Activated naive CD8-positive, alpha-beta T cell (primary cell): ENCODE results near the gene SESN1.
A peak's percentile ranks its signal among the peaks of the same experiment; 100 is the strongest.
"Not testable (repeated sequence)": the region's sequence is repeated elsewhere in the genome, so short reads cannot be mapped to it uniquely, and the experiment has no call there.

ENCODE experiments used
- H3K27ac Mint-ChIP-seq: one replicate; pipeline ENCODE4 v1.8.0; 2021; ENCODE audit warnings: mixed read lengths
- H3K27me3 Mint-ChIP-seq: one replicate; pipeline ENCODE4 v1.8.0; 2021; ENCODE audit warnings: mixed read lengths
- H3K36me3 Mint-ChIP-seq: one replicate; pipeline ENCODE4 v1.8.0; 2021; ENCODE audit warnings: mixed read lengths
- H3K4me1 Mint-ChIP-seq: one replicate; pipeline ENCODE4 v1.8.0; 2021; ENCODE audit warnings: low read depth, mixed read lengths
- H3K4me3 Mint-ChIP-seq: one replicate; pipeline ENCODE4 v1.8.0; 2021; ENCODE audit warnings: mild to moderate bottlenecking, mixed read lengths
- H3K9me3 Mint-ChIP-seq: one replicate; pipeline ENCODE4 v1.8.0; 2021; ENCODE audit warnings: low read depth, mixed read lengths

SESN1 gene

GRCh38 chr6:109105681-109106080 is 11.0 kb upstream of the SESN1 start:
- no peaks in the 10 kb centered on the region for H3K4me1 Mint-ChIP-seq
- no peaks in the 10 kb centered on the region for H3K27me3 Mint-ChIP-seq
- H3K36me3 Mint-ChIP-seq, result peaks cover 10% of the 10 kb centered on the region
- H3K27ac Mint-ChIP-seq, result no peak overlapping the region
- no peak overlapping the region for H3K4me3 Mint-ChIP-seq
- no peaks in the 10 kb centered on the region for H3K9me3 Mint-ChIP-seq

- no peaks in the 10 kb centered on the region for H3K9me3 Mint-ChIP-seq
- no peak overlapping the region for H3K27ac Mint-ChIP-seq
- no peaks in the 10 kb centered on the region for H3K4me1 Mint-ChIP-seq
- H3K36me3 Mint-ChIP-seq, result peaks cover 3% of the 10 kb centered on the region
- H3K4me3 Mint-ChIP-seq, result no peak overlapping the region
- H3K27me3 Mint-ChIP-seq, result no peaks in the 10 kb centered on the region
These were observed 9.9 kb upstream of the SESN1 start for GRCh38 chr6:109104512-109104911.

- H3K4me3 Mint-ChIP-seq, result no peak overlapping the region
- H3K4me1 Mint-ChIP-seq, result no peaks in the 10 kb centered on the region
- no peaks in the 10 kb centered on the region for H3K9me3 Mint-ChIP-seq
- no peak overlapping the region for H3K27ac Mint-ChIP-seq
- H3K36me3 Mint-ChIP-seq, result peaks cover 6% of the 10 kb centered on the region
- no peaks in the 10 kb centered on the region for H3K27me3 Mint-ChIP-seq
These were observed 9.3 kb upstream of the SESN1 start for GRCh38 chr6:109103942-109104341.

GRCh38 chr6:109102762-109103161 is 8.1 kb upstream of the SESN1 start:
- no peak overlapping the region for H3K4me3 Mint-ChIP-seq
- no peak overlapping the region for H3K27ac Mint-ChIP-seq
- peaks cover 7% of the 10 kb centered on the region for H3K36me3 Mint-ChIP-seq
- peaks cover under 1% of the 10 kb centered on the region for H3K4me1 Mint-ChIP-seq
- H3K27me3 Mint-ChIP-seq, result no peaks in the 10 kb centered on the region
- no peaks in the 10 kb centered on the region for H3K9me3 Mint-ChIP-seq

- Mint-ChIP-seq H3K9me3 (no peaks in the 10 kb centered on the region), H3K4me1 (peaks cover 32% of the 10 kb centered on the region), H3K4me3 (no peak overlapping the region), H3K27me3 (no peaks in the 10 kb centered on the region), H3K27ac (no peak overlapping the region), H3K36me3 (peaks cover 7% of the 10 kb centered on the region)
These were observed 3.0 kb upstream of the SESN1 start for GRCh38 chr6:109097661-109098060.

GRCh38 chr6:109096208-109096607 is 1.6 kb upstream of the SESN1 start:
- H3K27me3 Mint-ChIP-seq, result no peaks in the 10 kb centered on the region
- H3K36me3 Mint-ChIP-seq, result peaks cover 4% of the 10 kb centered on the region
- peak overlapping the region; percentile 96 for H3K4me3 Mint-ChIP-seq
- no peaks in the 10 kb centered on the region for H3K9me3 Mint-ChIP-seq
- H3K4me1 Mint-ChIP-seq, result peaks cover 46% of the 10 kb centered on the region
- peak overlapping the region; percentile 99 for H3K27ac Mint-ChIP-seq

GRCh38 chr6:109095835-109096084 is 1.1 kb upstream of the SESN1 start:
- Mint-ChIP-seq H3K27me3 (no peaks in the 10 kb centered on the region), H3K4me1 (peaks cover 49% of the 10 kb centered on the region), H3K9me3 (no peaks in the 10 kb centered on the region), H3K27ac (peak overlapping the region; percentile 99), H3K4me3 (peak overlapping the region; percentile 96), H3K36me3 (peaks cover 4% of the 10 kb centered on the region)

GRCh38 chr6:109095036-109095834 is 589 bp upstream of the SESN1 start, which contains the start of gene CEP57L1:
TSS of gene CEP57L1 (plus strand) at chr6:109095507. CDS start at chr6:109145222, 49,715 bp downstream.
- Mint-ChIP-seq H3K36me3 (peaks cover 4% of the 10 kb centered on the region), H3K9me3 (no peaks in the 10 kb centered on the region), H3K4me1 (peaks cover 53% of the 10 kb centered on the region), H3K27me3 (no peaks in the 10 kb centered on the region), H3K4me3 (peak within 1 kb of the TSS; percentile 96), H3K27ac (peak within 1 kb of the TSS; percentile 99)

GRCh38 chr6:109093732-109094415 is 772 bp downstream of the SESN1 start:
- peak overlapping the region; percentile 82 for H3K27ac Mint-ChIP-seq
- no peaks in the 10 kb centered on the region for H3K9me3 Mint-ChIP-seq
- H3K4me1 Mint-ChIP-seq, result peaks cover 61% of the 10 kb centered on the region
- H3K4me3 Mint-ChIP-seq, result peak overlapping the region; percentile 94
- peaks cover under 1% of the 10 kb centered on the region for H3K36me3 Mint-ChIP-seq
- no peaks in the 10 kb centered on the region for H3K27me3 Mint-ChIP-seq

GRCh38 chr6:109092074-109092473 is 2.6 kb downstream of the SESN1 start:
- H3K27ac Mint-ChIP-seq, result no peak overlapping the region
- peaks cover 61% of the 10 kb centered on the region for H3K4me1 Mint-ChIP-seq
- H3K36me3 Mint-ChIP-seq, result peaks cover 2% of the 10 kb centered on the region
- H3K9me3 Mint-ChIP-seq, result no peaks in the 10 kb centered on the region
- H3K27me3 Mint-ChIP-seq, result no peaks in the 10 kb centered on the region
- H3K4me3 Mint-ChIP-seq, result peak overlapping the region; percentile 71

- H3K27ac Mint-ChIP-seq, result no peak overlapping the region
- peaks cover 2% of the 10 kb centered on the region for H3K36me3 Mint-ChIP-seq
- no peaks in the 10 kb centered on the region for H3K27me3 Mint-ChIP-seq
- H3K4me1 Mint-ChIP-seq, result peaks cover 56% of the 10 kb centered on the region
- no peaks in the 10 kb centered on the region for H3K9me3 Mint-ChIP-seq
- peak overlapping the region; percentile 71 for H3K4me3 Mint-ChIP-seq
These were observed 3.2 kb downstream of the SESN1 start for GRCh38 chr6:109091314-109092024.

- Mint-ChIP-seq H3K9me3 (no peaks in the 10 kb centered on the region), H3K27ac (no peak overlapping the region), H3K4me3 (no peak overlapping the region), H3K4me1 (peaks cover 46% of the 10 kb centered on the region), H3K27me3 (no peaks in the 10 kb centered on the region), H3K36me3 (peaks cover 2% of the 10 kb centered on the region)
These were observed 5.7 kb downstream of the SESN1 start for GRCh38 chr6:109088995-109089394.

GRCh38 chr6:109087661-109088264 is 6.9 kb downstream of the SESN1 start:
- H3K36me3 Mint-ChIP-seq, result peaks cover 2% of the 10 kb centered on the region

GRCh38 chr6:109084146-109084545 is 10.5 kb downstream of the SESN1 start:
- not testable (repeated sequence) for H3K27ac Mint-ChIP-seq, H3K4me3 Mint-ChIP-seq, H3K27me3 Mint-ChIP-seq, H3K36me3 Mint-ChIP-seq, H3K9me3 Mint-ChIP-seq, H3K4me1 Mint-ChIP-seq

More at GRCh38 chr6:109087661-109088264, 6.9 kb downstream of the SESN1 start:
- no peak overlapping the region for H3K27ac Mint-ChIP-seq
- peaks cover 35% of the 10 kb centered on the region for H3K4me1 Mint-ChIP-seq
- no peaks in the 10 kb centered on the region for H3K27me3 Mint-ChIP-seq
- H3K9me3 Mint-ChIP-seq, result no peaks in the 10 kb centered on the region
- no peak overlapping the region for H3K4me3 Mint-ChIP-seq

GRCh38 chr6:109083657-109084056 is 11.0 kb downstream of the SESN1 start:
- H3K27me3 Mint-ChIP-seq, result no peaks in the 10 kb centered on the region
- H3K36me3 Mint-ChIP-seq, result peaks cover 5% of the 10 kb centered on the region
- peaks cover 4% of the 10 kb centered on the region for H3K4me1 Mint-ChIP-seq
- no peaks in the 10 kb centered on the region for H3K9me3 Mint-ChIP-seq
- no peak overlapping the region for H3K4me3 Mint-ChIP-seq
- H3K27ac Mint-ChIP-seq, result no peak overlapping the region
